Bronchial epithelial cell (primary cell): Measurements from ENCODE around the gene PEX11B. TPM values are rescaled to one million over a fixed set of nuclear protein-coding genes. Genes with fewer than 3 reads are reported as not detected.

Experiments used
- DNase-seq: peaks from one replicate; pipeline ENCODE4 v3.0.0-alpha.2; 2010; ENCODE audit warnings: low read depth
- FAIRE-seq: peaks from 2 replicates; lab custom pipeline; 2011; peaks lifted over from hg19 to GRCh38; lab: Jason Lieb, UNC
- H3K27me3 ChIP-seq: 2 replicates; pipeline ENCODE4 v1.5.1; 2011; ENCODE audit warnings: low read length; ENCODE audit not compliant: control insufficient read depth, insufficient read depth
- H3K36me3 ChIP-seq: 2 replicates; pipeline ENCODE4 v1.5.1; 2011; ENCODE audit warnings: low read length; ENCODE audit not compliant: control insufficient read depth, insufficient read depth
- H3K4me3 ChIP-seq: 2 replicates; pipeline ENCODE4 v1.5.1; 2011; ENCODE audit warnings: mild to moderate bottlenecking, low read depth, low read length, control low read depth
- total RNA-seq: library from RNA; depleted of rRNA; stranded (reverse); fragments of >200 nt; gene quantifications from 2 replicates; pipeline ENCODE4 v1.2.1, GENCODE V29; 2014
- TF ChIP-seq, protein P1 (sequence below): IDR thresholded peaks from 2 replicates; pipeline ENCODE4 v1.5.1; 2011; ENCODE audit warnings: mild to moderate bottlenecking, moderate library complexity, low read length, control low read depth, inconsistent platforms; ENCODE audit not compliant: insufficient read depth, severe bottlenecking

Gene PEX11B
- total RNA-seq, 1 donor from 2014 or later = 22.6 TPM

DNA sequence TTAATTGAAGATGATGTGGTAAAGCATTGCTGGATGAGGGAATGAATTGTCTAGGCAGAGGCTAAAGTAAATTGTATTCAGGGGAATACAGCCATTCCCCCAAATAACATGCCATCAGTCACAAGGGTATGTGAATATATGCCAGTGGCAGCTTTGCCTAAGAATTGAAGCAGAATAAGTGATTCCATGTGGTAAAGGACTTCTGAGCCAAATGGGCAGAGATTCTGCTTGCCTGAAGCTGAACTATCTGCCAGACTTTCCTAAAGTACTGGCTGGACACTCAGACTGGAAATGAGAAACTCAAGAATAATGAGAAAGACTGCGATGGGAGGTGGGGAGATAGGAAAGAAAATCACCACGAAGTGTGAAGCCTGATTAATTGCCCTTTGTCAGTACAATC is 36.9 kb upstream of the PEX11B start:
- Histone ChIP-seq H3K27me3 (no peaks in the 10 kb centered on the region), H3K36me3 (no peaks in the 10 kb centered on the region), H3K4me3 (no peak overlapping the region)
- DNase-seq (no peak), FAIRE-seq (no peak)
- TF ChIP-seq, protein P1, sequence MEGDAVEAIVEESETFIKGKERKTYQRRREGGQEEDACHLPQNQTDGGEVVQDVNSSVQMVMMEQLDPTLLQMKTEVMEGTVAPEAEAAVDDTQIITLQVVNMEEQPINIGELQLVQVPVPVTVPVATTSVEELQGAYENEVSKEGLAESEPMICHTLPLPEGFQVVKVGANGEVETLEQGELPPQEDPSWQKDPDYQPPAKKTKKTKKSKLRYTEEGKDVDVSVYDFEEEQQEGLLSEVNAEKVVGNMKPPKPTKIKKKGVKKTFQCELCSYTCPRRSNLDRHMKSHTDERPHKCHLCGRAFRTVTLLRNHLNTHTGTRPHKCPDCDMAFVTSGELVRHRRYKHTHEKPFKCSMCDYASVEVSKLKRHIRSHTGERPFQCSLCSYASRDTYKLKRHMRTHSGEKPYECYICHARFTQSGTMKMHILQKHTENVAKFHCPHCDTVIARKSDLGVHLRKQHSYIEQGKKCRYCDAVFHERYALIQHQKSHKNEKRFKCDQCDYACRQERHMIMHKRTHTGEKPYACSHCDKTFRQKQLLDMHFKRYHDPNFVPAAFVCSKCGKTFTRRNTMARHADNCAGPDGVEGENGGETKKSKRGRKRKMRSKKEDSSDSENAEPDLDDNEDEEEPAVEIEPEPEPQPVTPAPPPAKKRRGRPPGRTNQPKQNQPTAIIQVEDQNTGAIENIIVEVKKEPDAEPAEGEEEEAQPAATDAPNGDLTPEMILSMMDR = no peak

DNA sequence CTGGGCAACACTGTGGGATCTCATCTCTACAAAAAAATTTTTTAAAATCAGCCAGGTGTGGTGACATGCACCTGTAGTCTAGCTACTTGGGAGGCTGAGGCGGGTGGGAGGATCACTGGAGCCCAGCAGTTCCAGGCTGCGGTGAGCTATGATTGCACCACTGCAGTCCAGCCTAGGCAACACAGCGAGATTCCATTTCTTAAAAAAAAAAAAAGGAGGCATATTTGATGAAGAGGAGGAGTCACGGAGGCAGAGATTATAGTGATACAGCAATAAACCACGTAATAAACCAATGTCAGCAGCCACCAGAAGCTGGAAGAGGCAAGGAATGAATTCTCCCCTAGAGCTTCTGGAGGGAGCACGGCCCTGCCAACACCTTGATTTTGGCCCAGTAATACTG is 35.3 kb upstream of the PEX11B start:
- H3K27me3 ChIP-seq = no peaks in the 10 kb centered on the region
- DNase-seq = no peak
- FAIRE-seq = no peak
- no peaks in the 10 kb centered on the region for H3K36me3 ChIP-seq
- H3K4me3 ChIP-seq = no peak overlapping the region
- TF ChIP-seq, protein P1 = no peak

DNA sequence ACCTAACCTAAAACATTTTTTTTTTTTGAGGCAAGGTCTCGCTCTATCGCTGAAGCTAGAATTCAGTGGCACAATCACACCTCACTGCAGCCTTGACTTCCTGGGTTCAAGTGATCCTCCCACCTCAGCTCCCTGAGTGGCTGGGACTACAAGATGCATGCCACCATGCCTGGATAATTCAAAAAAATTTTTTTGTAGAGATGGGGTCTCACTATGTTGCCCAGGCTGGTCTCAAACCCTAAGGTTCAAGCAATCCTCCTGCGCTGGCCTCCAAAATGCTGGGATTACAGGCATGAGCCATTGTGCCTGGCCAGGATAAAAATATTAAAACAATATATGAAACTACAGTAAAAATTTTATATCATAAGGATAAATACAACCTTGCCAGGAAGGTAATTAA is 34.4 kb upstream of the PEX11B start:
- H3K27me3 ChIP-seq = no peaks in the 10 kb centered on the region
- FAIRE-seq (no peak), DNase-seq (no peak)
- no peak overlapping the region for H3K4me3 ChIP-seq
- TF ChIP-seq, protein P1 = no peak
- H3K36me3 ChIP-seq = no peaks in the 10 kb centered on the region

DNA sequence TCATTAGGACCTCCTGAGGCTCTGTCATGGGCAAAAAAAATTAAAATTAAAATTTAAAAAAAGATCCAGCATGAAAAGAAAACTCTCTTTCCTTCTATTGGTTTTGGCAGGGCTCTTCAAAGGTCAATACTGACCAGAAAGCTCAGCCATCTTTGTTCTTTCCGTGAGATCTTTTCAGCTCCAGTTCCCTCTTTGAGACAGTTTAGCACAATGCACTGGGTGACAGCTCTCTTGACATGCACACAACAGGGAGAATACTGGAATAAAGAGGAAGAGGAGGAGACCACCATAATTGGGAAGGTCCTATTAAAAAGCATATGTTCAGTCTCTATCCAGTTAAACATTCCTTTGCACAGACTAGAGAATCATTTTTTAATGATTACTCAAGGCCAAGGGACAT is 33.0 kb upstream of the PEX11B start:
- no peaks in the 10 kb centered on the region for H3K36me3 ChIP-seq
- H3K27me3 ChIP-seq = no peaks in the 10 kb centered on the region
- FAIRE-seq = no peak
- TF ChIP-seq, protein P1 = no peak
- no peak overlapping the region for H3K4me3 ChIP-seq
- DNase-seq = no peak

DNA sequence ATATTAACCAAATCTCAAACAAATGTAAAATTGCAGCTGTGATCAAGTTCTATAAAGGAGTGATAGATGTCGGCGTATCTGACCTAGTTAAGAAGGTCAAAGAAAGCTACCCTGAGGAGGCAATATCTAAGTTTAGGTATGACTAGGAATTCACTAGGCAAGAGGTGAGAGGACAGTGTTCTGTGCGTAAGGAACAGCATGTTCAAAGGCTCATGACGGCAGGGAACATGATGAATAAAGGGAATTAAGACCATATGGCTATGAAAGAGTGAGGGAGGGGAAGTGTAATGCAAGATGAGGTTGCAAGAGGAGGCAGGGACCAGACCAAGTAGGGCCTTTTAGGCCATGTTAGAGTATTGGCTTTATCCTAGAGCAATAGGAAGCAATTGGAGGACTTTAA is 30.7 kb upstream of the PEX11B start:
- FAIRE-seq = no peak
- Histone ChIP-seq H3K36me3 (no peaks in the 10 kb centered on the region), H3K4me3 (no peak overlapping the region), H3K27me3 (no peaks in the 10 kb centered on the region)
- TF ChIP-seq, protein P1 = no peak
- no peak for DNase-seq

DNA sequence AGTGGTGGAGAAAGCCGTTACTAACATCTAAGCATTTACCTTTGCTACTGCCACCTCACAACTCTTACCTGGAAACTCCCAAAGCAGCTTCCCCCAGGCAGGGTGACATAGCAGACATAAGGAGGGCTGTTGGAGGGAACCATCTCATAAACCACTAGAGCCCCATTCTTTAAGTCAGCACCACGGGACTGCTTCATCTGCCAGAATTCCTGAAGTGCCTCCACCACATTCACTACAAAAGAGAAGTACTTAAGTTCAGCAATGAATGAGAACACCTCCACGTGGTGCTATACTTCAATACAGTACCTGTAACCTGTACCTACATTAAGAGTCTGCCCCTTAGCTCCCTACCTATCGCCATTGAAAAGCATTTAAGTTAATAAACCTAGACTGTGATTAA is 29.0 kb upstream of the PEX11B start:
- TF ChIP-seq, protein P1 = no peak
- Histone ChIP-seq H3K36me3 (no peaks in the 10 kb centered on the region), H3K4me3 (no peak overlapping the region), H3K27me3 (no peaks in the 10 kb centered on the region)
- DNase-seq (no peak), FAIRE-seq (no peak)
